Astrocyte of the cerebellum (primary cell): ENCODE measurements around the gene VSIG10L.
A peak's percentile ranks its signal among the peaks of the same experiment; 100 is the strongest.

Experiments
- DNase-seq: peaks from one replicate; pipeline ENCODE4 v3.0.0-alpha.2; 2011; ENCODE audit warnings: low read depth
- H3K4me3 ChIP-seq: 2 replicates; pipeline ENCODE4 v1.5.1; 2011; ENCODE audit warnings: mild to moderate bottlenecking, low read depth, low read length, moderate library complexity
- in situ Hi-C: cut with HindIII; loops from 2 replicates; pipeline ENCODE4 v1.10.0; 2017; ENCODE audit warnings: low sequenced_read_pairs
- TF ChIP-seq, protein P1 (sequence below): IDR thresholded peaks from 2 replicates; pipeline ENCODE4 v1.5.1; 2012; ENCODE audit warnings: low read length, low read depth, moderate library complexity, mild to moderate bottlenecking; ENCODE audit errors: missing control alignments

The VSIG10L gene

DNA sequence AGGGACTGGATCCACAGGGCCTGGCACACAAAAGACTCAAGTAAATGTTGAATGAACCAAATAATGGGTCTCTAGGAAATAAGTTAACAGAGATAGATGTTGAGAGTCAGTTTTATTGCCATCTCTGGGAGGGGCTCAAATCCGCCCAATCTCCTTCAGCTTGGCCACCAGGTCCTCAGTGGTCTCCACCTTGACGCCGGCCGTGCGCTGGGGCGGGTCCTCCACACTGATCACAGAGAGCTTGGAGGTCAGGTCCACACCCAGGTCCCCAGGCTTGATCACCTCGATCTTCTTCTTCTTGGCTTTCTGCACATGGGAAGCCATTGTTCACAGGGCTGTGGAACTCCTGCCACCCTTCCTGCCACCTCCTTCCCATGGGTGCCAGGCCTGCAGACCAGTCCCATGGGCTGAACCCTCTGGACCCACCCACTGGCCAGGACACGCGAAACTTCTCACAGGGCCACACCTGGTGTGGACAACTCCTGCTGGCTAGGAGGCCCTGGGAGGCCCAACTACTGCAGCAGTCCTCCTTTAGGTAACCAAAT lies 3.2 kb upstream of the VSIG10L start:
- H3K4me3 ChIP-seq: no peak overlapping the region
- TF ChIP-seq, protein P1, sequence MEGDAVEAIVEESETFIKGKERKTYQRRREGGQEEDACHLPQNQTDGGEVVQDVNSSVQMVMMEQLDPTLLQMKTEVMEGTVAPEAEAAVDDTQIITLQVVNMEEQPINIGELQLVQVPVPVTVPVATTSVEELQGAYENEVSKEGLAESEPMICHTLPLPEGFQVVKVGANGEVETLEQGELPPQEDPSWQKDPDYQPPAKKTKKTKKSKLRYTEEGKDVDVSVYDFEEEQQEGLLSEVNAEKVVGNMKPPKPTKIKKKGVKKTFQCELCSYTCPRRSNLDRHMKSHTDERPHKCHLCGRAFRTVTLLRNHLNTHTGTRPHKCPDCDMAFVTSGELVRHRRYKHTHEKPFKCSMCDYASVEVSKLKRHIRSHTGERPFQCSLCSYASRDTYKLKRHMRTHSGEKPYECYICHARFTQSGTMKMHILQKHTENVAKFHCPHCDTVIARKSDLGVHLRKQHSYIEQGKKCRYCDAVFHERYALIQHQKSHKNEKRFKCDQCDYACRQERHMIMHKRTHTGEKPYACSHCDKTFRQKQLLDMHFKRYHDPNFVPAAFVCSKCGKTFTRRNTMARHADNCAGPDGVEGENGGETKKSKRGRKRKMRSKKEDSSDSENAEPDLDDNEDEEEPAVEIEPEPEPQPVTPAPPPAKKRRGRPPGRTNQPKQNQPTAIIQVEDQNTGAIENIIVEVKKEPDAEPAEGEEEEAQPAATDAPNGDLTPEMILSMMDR: no peak
- no peak for DNase-seq
- in situ Hi-C loops: no loop called here

DNA sequence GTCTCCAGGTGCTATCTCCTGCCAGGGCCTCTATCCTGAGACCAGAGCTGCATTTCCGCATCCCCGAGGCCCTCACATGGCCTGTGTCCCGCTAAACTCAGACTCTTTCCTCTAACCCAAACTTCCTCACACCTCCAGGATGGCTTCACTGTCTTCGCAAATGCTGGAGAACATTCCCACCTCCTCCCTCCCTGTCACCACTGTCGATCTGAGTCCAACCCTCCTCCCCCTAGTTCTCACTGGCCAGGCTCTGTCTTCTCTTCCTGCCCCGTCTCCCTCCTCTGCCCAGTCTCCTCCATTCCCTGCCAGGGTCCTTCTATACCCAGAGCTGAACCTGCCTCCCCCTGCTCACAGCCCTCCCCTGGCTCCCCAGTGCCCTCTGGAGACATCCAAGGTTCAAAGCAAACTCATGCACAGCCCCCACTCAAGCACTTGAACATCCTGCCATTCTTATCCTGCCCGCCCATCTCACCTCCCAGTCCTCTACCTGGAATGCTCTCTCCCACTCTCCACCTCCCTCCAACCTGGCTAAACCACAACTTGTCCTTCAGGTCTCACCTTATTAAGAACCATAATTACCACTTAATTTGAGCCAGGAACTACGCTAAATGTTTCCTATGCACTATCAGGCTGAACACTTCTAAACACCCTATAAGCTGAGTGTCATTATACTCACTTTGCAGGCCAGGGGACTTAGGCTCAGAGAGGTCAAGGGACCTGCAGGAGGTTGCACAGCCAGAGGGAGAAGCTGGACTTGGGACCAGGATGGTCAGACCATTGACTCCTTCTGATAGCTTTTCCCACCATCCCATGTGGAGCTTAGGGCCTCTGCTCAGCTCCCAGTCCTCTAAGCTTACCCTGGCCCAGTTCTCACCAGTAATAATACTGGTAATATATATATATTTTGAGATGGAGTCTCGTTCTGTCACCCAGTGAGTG lies 961 bp upstream of the VSIG10L start:
- no peak overlapping the region for H3K4me3 ChIP-seq
- in situ Hi-C loops: no loop called here
- TF ChIP-seq, protein P1: no peak
- DNase-seq: no peak

DNA sequence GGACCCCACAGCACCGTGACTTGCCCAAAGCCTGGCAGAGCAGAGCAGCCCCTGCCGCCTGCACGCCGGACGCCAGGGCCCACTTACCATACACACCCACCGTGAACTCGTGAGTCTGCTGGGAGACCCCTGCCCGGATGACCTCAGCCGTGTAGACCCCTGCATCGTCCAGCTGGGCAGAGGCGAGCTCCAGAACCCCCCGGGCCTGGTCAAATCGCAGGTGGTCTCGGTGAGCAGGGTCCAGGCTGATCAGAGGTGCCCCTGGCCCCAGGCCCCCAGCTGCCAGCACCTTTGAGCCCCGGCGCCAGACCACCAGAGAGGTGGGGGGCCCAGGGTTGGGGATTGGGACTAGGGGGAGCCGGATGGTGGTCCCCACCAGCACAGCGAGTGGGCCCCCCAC lies 873 bp downstream of the VSIG10L start:
- H3K4me3 ChIP-seq: no peak overlapping the region
- in situ Hi-C loops: no loop called here
- DNase-seq: no peak
- TF ChIP-seq, protein P1: no peak

DNA sequence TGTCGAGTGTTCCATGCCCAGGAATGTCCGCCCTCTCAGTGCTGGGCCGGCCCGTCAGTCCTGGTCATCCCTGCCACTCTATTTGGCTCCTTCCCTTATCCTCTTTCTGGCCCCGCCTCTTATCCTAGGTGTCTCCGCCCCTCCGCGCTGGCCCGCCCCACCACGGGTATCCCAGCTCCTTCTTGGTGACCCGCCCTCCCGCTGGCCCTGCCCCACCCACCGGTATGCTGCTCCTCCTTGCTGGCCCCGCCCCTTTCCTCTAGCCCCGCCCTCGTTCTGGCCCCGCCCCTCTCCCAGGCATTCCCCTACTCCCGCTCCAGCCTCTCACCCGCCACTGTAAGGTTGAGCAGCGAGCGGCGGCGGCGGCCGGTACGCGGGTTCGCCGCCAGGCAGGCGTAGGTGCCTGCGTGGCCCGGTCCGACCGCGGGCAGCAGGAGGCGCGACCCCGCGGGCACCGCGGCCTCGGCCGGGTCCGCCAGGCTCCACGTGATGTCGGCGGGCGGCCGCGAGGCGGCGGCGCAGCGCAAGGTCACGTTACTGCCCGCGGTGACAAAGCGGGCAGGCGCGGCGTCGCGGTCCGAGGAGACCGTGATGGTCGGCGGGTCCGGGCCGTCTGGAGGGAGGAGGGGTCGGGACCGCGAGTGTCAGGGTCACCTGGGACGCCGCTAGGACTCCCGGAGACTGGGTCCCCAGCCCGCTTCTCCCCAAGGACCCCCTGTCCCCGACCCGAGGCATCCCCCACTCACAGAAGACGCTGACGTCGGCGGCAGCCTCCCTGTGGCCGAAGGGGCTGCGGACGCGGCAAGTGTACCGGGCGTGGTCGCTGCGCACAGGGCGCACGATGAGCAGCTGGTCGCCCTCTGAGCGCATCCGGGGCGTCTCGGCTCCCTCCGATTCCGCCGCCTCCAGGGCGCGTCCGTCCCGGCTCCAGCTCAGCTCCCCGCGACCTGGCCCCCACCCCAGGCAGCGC lies 2.0 kb downstream of the VSIG10L start:
- in situ Hi-C loops: no loop called here
- DNase-seq: peak; percentile 76
- H3K4me3 ChIP-seq: peak overlapping the region; percentile 52
- TF ChIP-seq, protein P1: no peak

DNA sequence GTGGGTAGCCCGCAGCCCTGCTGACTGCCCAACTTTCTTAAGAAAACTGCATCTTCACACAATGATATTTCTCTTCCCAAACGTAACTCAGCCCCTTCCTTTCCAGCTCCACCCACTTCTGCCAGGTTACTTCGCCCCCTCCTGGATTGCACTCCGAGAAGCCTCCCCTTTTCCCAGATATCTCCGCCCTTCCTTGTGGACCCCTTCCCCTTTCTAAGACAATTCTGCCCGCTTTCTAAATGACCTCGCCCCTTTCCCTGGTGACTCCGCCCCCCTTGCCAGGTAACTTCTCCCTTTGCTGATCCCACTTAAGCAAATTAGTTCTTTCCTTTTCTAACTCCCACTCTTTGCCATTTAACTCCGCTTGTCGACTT lies 2.6 kb downstream of the VSIG10L start:
- peak overlapping the region; percentile 52 for H3K4me3 ChIP-seq
- no peak for DNase-seq
- in situ Hi-C loops: no loop called here
- TF ChIP-seq, protein P1: no peak

DNA sequence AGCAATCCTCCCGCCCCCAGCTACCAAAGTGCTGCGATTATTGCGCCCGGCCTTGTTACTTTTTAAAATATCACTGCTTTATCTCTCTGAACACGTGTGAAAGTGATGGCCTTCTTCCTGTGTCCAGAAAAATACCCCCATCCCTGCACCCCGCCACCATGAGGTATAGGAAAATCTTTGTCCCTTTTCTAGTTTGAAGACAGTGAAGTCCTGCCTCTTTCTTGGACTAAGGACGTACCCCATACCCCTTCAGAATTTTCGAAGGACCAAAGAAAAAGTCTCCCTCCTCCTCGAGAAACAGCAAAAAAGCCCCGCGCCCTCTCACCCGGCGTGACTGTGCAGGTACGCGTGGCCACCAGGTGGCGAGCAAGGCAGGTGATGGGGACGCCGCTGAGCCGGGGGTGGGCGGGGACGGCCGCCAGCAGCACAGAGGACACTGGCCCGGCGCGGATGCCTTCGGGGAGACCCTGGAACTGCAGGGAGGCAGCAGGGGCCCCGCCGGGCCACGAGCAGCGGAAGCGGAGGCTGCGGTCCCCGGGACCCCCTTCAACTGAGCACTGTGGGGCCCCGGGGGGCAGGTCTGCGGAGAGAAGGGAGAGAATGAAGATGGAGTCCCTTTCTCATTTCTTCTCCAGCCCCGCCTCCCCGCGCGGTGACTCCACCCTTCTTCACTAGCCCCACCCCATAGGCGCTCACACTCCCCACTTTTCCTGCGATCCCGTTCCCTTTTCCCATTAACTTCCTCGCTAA lies 3.2 kb downstream of the VSIG10L start:
- TF ChIP-seq, protein P1: peak; percentile 83
- H3K4me3 ChIP-seq: peak overlapping the region; percentile 52
- DNase-seq: peak; percentile 31
- in situ Hi-C loops: no loop called here
